T1000 (cell line): ENCODE results near the gene STBD1.
"Not testable (repeated sequence)": the region's sequence is repeated elsewhere in the genome, so short reads cannot be mapped to it uniquely, and the experiment has no call there.

ENCODE experiments used
- DNase-seq: peaks from one replicate; lab custom pipeline; 2025; ENCODE audit warnings: mixed read lengths; lab: John Stamatoyannopoulos, UW

The STBD1 gene

GRCh38 chr4:76325072-76325471, 18.5 kb downstream of the STBD1 start:
- DNase-seq = no peak

- DNase-seq = no peak
Observed at GRCh38 chr4:76326515-76326914, 20.0 kb downstream of the STBD1 start.

- DNase-seq = no peak
Observed at GRCh38 chr4:76334885-76335284, 28.4 kb downstream of the STBD1 start.

- DNase-seq = no peak
Observed at GRCh38 chr4:76339364-76339763, 32.8 kb downstream of the STBD1 start.

- no peak for DNase-seq
Observed at GRCh38 chr4:76341063-76341462, 34.5 kb downstream of the STBD1 start.

GRCh38 chr4:76342191-76342590, 35.7 kb downstream of the STBD1 start:
- no peak for DNase-seq

- DNase-seq = no peak
Observed at GRCh38 chr4:76342803-76343202, 36.3 kb downstream of the STBD1 start.

GRCh38 chr4:76354517-76355473, 48.3 kb downstream of the STBD1 start:
- no peak for DNase-seq

GRCh38 chr4:76357981-76358380, 51.4 kb downstream of the STBD1 start:
- no peak for DNase-seq

- DNase-seq = not testable (repeated sequence)
Observed at GRCh38 chr4:76359881-76360466, 53.4 kb downstream of the STBD1 start.
